Measurements from ENCODE around the gene DMD. TPM values are rescaled to one million over a fixed set of nuclear protein-coding genes. Genes with fewer than 3 reads are reported as not detected.

The DMD gene
- total RNA-seq, 1 donor = 32.4 TPM

GRCh38 chrX:33041141-33041540 lies 170.2 kb downstream of the DMD start:
- no peak for DNase-seq (ENCODE audit: low read depth)
- no peak for TF ChIP-seq CTCF (IDR thresholded peaks at IDR 0.05; ENCODE audit: insufficient read depth, low read depth, low read length)
- no peak overlapping the region for H3K4me3 ChIP-seq (ENCODE audit: low read depth, low read length)

- TF ChIP-seq CTCF (IDR thresholded peaks at IDR 0.05; ENCODE audit: insufficient read depth, low read depth, low read length) = no peak
- H3K4me3 ChIP-seq (ENCODE audit: low read depth, low read length) = no peak overlapping the region
- peak; percentile 1 for DNase-seq (ENCODE audit: low read depth)
These were observed 178.6 kb downstream of the DMD start for GRCh38 chrX:33032700-33033099.

- TF ChIP-seq CTCF (IDR thresholded peaks at IDR 0.05; ENCODE audit: insufficient read depth, low read depth, low read length) = no peak
- H3K4me3 ChIP-seq (ENCODE audit: low read depth, low read length) = no peak overlapping the region
- no peak for DNase-seq (ENCODE audit: low read depth)
These were observed 196.4 kb downstream of the DMD start for GRCh38 chrX:33014949-33015348.

GRCh38 chrX:33014086-33014485 lies 197.3 kb downstream of the DMD start:
- no peak for TF ChIP-seq CTCF (IDR thresholded peaks at IDR 0.05; ENCODE audit: insufficient read depth, low read depth, low read length)
- no peak overlapping the region for H3K4me3 ChIP-seq (ENCODE audit: low read depth, low read length)
- no peak for DNase-seq (ENCODE audit: low read depth)

- no peak for DNase-seq (ENCODE audit: low read depth)
- no peak overlapping the region for H3K4me3 ChIP-seq (ENCODE audit: low read depth, low read length)
- TF ChIP-seq CTCF (IDR thresholded peaks at IDR 0.05; ENCODE audit: insufficient read depth, low read depth, low read length) = no peak
These were observed 210.2 kb downstream of the DMD start for GRCh38 chrX:33001107-33001506.

GRCh38 chrX:32998776-32999175 lies 212.6 kb downstream of the DMD start:
- no peak for TF ChIP-seq CTCF (IDR thresholded peaks at IDR 0.05; ENCODE audit: insufficient read depth, low read depth, low read length)
- H3K4me3 ChIP-seq (ENCODE audit: low read depth, low read length) = no peak overlapping the region
- DNase-seq (ENCODE audit: low read depth) = no peak

- TF ChIP-seq CTCF (IDR thresholded peaks at IDR 0.05; ENCODE audit: insufficient read depth, low read depth, low read length) = no peak
- no peak for DNase-seq (ENCODE audit: low read depth)
- H3K4me3 ChIP-seq (ENCODE audit: low read depth, low read length) = no peak overlapping the region
These were observed 215.9 kb downstream of the DMD start for GRCh38 chrX:32995427-32995826.
